DMS53 treated with DMSO at 0.1 percent for 48 hours (cell line): ENCODE data around the gene AZIN2.

Experiments used
- DNase-seq: peaks from one replicate; lab custom pipeline; 2025; ENCODE audit not compliant: unreplicated experiment; lab: John Stamatoyannopoulos, UW

Gene AZIN2

GRCh38 chr1:33149453-33150190 is 68.7 kb downstream of the AZIN2 start:
- DNase-seq = peak; percentile 90

GRCh38 chr1:33150522-33150921 is 69.6 kb downstream of the AZIN2 start:
- no peak for DNase-seq

- no peak for DNase-seq
Observed at GRCh38 chr1:33151116-33151515, 70.2 kb downstream of the AZIN2 start.

- DNase-seq = no peak
Observed at GRCh38 chr1:33152685-33153432, 71.9 kb downstream of the AZIN2 start.

- no peak for DNase-seq
Observed at GRCh38 chr1:33153650-33154049, 72.7 kb downstream of the AZIN2 start.

- no peak for DNase-seq
Observed at GRCh38 chr1:33155877-33156538, 75.1 kb downstream of the AZIN2 start.

- DNase-seq = no peak
Observed at GRCh38 chr1:33157131-33157530, 76.2 kb downstream of the AZIN2 start.

GRCh38 chr1:33158366-33158765 is 77.4 kb downstream of the AZIN2 start:
- no peak for DNase-seq

- DNase-seq = no peak
Observed at GRCh38 chr1:33159577-33159976, 78.6 kb downstream of the AZIN2 start.

GRCh38 chr1:33161061-33161681 is 80.2 kb downstream of the AZIN2 start:
- no peak for DNase-seq

GRCh38 chr1:33162141-33162540 is 81.2 kb downstream of the AZIN2 start:
- DNase-seq = no peak

- no peak for DNase-seq
Observed at GRCh38 chr1:33163621-33164519, 82.9 kb downstream of the AZIN2 start.

- no peak for DNase-seq
Observed at GRCh38 chr1:33165209-33165608, 84.3 kb downstream of the AZIN2 start.

GRCh38 chr1:33165809-33166208 is 84.9 kb downstream of the AZIN2 start:
- DNase-seq = no peak

- DNase-seq = no peak
Observed at GRCh38 chr1:33167650-33168447, 86.9 kb downstream of the AZIN2 start.

- no peak for DNase-seq
Observed at GRCh38 chr1:33168556-33169289, 87.8 kb downstream of the AZIN2 start.

- DNase-seq = no peak
Observed at GRCh38 chr1:33169290-33170055, 88.5 kb downstream of the AZIN2 start.
